ENCODE measurements around the gene OSBPL3.

Gene OSBPL3

DNA sequence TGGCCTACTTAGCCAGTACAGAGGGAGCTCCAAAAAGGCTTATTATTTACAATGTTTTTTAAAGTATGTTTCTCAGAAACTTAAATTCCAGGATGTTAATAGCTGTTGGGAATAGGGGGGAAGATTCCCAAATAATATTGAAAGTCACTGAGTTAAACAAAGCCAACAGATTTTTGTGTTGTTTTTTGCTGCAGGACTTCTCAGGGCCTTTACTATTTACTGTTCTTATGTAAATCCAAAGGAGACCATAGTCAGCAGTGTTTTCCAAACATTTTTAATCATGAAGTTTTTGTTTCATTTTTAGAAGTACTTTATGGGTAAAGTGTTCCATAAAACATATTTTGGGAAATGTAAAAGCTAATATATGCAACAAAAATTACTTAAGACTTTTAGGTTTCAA, 122.4 kb downstream of the OSBPL3 start:
- no peak for DNase-seq

DNA sequence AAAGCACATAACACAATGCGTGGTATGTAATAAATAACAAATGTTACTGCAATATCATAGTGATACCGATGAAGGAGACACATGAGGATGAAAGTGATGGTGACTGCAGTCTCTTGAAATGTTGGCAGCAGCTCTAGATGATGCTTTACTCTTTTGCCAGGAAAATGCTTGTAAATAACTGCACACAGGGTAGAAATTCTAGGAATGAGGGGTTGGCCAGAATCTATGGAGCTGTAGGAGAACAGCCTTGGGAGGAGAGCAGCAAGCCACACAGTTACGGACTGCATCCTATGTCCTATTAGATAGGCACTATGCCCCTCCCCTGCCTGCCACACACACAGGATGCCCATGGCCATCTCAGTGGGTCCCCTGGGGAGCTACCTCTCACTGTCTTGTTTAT, 125.1 kb downstream of the OSBPL3 start:
- no peak for DNase-seq

DNA sequence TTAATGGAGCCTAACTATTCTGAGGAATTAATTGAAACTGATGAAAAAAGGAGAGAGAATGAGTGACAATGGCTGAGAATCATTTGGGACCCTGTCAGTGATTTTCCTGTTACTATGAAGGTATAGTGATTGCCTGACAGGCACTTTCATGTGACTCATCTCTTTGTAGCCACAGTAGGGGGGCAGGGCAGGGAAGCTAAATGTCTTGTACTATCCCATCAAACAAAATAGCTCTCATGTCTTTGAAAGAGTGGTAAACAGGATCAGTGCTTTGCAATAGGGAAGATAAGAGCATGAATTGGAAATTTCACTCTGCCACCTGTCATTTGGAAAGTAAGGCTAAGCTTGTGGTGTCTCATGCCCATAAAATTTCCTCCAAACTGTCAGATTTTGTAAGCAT, 128.2 kb downstream of the OSBPL3 start:
- DNase-seq: no peak

- no peak for DNase-seq
Measured at GRCh38 chr7:24848878-24849277, 131.1 kb downstream of the OSBPL3 start.

- DNase-seq: no peak
Measured at GRCh38 chr7:24847754-24848153, 132.2 kb downstream of the OSBPL3 start.

- no peak for DNase-seq
Measured at GRCh38 chr7:24843821-24844434, 136.1 kb downstream of the OSBPL3 start.

GRCh38 chr7:24842449-24843241, 137.3 kb downstream of the OSBPL3 start:
- no peak for DNase-seq

DNA sequence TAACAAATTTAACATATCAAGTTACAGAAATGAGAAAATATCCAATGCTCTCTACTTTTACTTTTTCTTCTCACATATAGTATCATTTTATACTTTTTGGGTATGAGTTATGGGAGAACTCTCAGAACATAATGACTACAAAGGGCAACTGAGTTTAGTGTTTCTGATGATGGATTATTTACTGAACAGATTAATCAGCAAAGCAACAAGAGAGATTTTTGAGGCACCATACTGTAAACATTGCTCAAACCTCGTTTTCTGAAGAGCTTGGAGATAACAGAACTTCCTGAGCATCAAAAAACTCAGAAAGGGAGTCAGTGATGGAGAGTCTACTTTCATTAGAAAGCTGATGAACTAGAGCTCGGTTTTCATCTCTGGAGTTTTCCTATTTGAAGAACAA, 137.9 kb downstream of the OSBPL3 start:
- DNase-seq: no peak

DNA sequence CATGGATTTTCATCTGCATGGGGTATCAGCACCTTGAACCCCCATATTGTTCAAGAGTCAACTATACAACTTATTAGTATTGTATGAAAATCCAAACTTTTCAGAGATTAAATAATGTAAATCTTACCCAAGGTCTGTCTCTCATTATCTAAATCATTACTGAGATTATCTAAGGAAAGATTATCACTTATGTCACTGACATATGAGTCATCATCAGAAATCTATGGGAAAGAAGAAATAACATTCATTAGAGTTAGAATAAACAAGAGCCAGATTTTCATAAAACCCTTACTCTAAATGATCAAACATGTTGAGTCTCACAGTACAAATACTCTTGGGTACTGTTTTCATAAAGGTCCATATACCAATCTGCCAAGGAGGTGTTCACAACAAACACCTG, 139.4 kb downstream of the OSBPL3 start:
- DNase-seq: no peak

GRCh38 chr7:24836084-24836483, 143.9 kb downstream of the OSBPL3 start:
- peak; percentile 56 for DNase-seq

DNA sequence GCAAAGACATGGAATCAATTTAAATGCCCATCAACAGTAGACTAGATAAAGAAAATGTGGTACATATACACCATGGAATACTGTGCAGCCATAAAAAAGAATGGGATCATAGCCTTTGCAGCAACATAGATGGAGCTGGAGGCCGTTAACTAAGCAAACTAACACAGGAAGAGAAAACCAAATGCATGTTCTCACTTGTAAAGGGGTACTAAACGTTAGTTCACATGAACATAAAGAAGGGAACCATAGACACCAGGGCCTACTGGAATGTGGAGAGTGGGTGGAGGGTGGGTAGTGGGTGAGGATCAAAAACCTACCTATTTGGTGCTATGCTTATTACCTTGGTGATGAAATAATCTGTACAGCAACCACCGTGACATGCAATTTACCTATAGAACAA, 144.3 kb downstream of the OSBPL3 start:
- no peak for DNase-seq

DNA sequence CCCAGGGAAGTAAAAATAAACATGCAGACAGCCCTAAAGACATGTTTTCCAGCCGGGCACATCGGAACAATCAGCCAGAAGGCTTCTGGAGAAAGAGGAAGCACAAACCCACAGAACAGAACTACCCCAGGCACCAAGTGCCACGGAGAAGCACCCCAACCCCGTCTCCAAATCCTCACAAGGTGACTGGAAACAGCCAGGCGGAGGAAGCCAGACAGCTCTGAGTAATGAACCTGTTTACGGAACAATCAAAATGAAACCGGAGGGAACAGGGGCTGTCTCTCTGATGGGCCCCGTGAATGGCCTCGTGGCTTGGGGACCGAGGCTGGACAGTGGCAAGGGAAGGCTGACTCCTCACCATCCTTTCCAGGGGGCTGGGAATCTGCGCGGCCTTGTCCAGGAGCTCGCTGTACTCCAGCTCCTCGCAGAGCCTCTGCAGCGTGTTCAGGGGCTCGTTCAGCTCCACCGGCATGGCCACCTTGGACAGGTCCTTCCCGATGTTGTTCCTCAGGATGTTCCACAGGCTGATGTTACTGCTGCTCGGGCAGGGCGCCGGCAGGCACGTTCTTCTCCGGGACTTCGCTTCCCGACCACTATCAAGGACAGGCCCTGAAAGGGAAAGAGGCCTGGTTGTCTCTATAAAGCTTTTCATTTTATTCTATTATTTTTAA, 145.7 kb downstream of the OSBPL3 start:
- peak; percentile 70 for DNase-seq

DNA sequence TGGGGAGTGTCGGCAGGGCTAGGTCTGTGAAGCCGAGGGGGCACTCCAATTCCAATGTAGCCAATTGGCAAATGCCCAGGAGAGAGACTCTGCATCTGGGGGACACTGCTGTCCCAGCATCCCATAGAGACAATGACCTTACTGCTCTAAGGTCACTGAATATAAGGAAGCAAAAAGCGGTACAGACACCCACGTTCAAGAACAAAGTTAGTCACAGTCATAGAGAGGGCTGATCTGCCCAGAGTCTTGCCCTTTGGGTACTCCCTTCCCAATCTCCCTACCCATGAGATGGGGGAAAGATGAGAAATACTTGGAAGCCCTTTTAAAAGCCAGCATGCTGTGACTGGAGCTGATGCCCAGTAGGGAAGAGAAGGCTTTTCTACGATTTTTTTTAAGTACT, 146.4 kb downstream of the OSBPL3 start:
- DNase-seq: peak; percentile 79

GRCh38 chr7:24831240-24831639, 148.7 kb downstream of the OSBPL3 start:
- peak; percentile 85 for DNase-seq

DNA sequence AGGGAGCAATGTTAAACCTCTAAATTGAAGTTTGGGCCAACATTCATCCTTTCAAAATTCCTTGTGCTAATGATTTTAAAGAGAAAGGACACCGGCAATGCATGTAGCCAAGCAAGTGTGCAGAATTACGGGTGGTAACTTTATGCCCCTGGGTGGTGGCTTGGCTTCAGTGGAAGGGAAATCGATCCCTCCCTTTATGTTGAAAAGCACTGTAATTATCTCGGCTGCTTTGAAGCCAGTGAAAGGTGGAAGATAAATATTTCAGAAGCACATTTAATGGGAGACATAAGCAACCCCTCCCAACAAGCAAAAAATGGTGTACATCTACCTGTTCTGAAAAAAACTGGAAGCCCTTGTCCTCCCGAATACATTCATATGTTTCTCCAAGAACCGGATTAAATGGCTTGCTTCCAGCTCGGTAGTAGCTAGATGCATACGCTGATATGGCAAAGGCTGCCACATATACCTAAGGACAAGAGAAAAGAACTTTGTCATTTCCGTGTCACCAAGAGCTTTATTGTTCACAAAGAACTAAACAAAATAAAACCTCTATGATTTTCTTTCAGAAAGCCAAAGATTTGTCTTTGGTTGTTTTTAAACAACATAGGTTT, 149.4 kb downstream of the OSBPL3 start:
- DNase-seq: no peak

- no peak for DNase-seq
Measured at GRCh38 chr7:24829787-24830186, 150.2 kb downstream of the OSBPL3 start.

GRCh38 chr7:24828891-24829661, 150.9 kb downstream of the OSBPL3 start:
- no peak for DNase-seq

DNA sequence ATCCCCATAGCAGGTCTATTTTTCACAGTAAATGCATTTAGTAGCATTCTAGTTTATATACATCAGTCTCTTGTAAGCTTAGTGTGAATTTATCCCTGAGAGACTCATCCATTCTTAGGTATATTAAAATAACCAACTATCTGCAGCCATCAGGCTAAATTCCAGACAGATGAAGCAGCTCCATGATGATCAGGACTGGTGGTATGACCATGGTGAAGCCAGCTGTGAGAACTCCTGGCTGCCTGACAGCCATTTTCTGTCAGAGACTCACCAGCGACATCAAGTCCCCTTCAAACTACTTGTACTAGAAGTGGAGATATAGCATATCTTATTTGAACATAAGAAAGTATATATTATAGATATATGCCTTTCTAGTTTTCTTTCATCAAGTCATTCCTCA, 152.4 kb downstream of the OSBPL3 start:
- no peak for DNase-seq

DNA sequence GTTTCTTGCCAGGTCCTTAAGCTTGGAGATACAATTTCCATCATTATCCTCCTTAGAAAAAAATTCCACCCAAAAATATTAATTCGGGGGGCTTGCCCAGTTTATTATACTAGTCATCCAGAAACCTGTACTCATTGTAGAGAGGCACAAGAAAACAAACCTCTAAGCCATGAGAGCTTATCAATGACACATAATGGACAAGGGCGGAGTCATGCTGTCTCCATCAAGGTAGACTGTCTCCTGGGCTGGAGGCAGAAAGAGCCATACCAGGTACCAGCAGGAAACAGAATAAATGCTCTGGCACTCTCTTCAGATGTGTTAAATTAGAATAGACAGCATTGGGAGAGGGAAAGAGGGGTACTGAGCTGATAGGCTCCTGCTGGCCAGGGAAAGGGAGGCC, 153.0 kb downstream of the OSBPL3 start:
- no peak for DNase-seq

- no peak for DNase-seq
Measured at GRCh38 chr7:24826662-24827020, 153.3 kb downstream of the OSBPL3 start.

GRCh38 chr7:24825931-24826661, 153.9 kb downstream of the OSBPL3 start:
- no peak for DNase-seq

DNA sequence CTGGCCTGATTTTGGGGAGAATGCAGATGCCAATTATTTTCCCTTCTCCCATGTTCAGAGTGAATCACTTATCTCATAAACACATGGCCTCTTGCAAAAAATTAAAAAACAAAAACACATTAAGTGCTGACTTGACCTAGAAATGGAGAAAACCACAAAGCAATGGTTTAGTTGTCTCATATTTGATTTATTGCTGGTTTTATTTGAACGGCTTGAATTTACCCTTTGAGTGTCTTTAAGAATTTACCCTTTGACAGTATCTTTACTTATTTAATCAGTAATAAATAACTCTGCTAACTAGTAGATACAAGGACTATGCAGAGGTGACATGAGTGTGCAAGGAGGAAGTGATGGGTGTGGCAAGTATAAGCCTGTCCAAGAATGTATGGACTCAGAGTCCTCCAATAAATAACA, 154.6 kb downstream of the OSBPL3 start:
- no peak for DNase-seq

Measured in suppressor macrophage treated with lipopolysaccharide for 4 hours (primary cell).